NCI-H2107 treated with DMSO at 0.1 percent for 48 hours (cell line): Measurements from ENCODE around the gene CRB1.
A peak's percentile ranks its signal among the peaks of the same experiment; 100 is the strongest.
"Not testable (repeated sequence)": the region's sequence is repeated elsewhere in the genome, so short reads cannot be mapped to it uniquely, and the experiment has no call there.

Source experiments
- DNase-seq: peaks from one replicate; lab custom pipeline; 2025; ENCODE audit not compliant: unreplicated experiment; lab: John Stamatoyannopoulos, UW

CRB1 gene

DNA sequence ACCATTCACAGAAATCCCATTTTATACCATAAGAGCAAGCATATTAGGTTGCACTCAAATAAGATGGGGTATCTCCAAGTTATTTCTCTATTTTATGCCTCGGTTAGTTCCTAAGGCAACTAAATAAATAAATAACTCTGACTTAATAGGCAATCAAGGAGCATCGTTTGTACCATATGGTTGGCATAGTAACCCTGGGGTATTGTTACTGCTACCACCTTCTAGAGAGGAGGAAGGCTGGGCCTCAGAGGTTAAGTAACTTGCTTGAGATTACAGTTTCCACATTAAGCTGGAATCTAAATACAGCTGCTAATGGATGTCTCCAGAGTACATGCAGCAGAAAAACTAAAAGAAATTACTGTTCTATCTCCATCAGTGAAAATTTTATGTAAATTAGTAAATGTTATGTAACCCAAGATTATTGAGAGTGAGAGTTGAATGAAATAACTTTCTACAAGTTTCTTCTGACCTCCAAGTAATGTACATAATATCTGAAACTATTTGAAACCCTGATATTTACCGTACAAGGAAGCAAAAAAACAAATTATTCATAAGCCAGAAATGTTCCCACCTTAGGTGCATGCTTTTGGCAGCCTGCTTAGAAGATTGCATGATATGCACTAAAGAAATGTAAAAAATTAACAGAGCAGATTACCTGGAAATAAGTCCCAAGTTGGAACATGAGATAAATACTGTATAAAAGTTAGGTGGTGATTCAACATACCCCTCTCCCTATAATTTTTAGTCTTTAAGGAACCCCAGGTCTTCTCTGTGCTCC, 127.0 kb downstream of the CRB1 start:
- DNase-seq: no peak

DNA sequence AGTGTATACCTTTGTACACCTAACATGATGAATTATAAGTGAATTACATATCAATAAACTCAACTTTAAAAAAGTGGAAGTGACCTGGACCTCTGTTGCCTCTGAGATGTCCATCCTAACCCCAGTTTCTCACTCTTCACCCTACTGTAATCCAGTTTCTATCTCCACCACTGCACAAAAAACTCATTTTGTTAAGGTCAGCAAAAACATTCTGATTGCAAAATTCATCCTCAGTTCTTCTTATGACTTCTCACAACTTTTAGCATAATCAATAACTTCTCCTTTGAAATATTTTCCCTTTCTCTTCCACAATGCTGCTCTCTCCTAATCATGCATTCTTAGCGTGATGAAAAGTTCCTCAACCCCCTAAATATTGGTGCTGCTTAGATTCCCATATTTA, 129.8 kb downstream of the CRB1 start:
- no peak for DNase-seq

DNA sequence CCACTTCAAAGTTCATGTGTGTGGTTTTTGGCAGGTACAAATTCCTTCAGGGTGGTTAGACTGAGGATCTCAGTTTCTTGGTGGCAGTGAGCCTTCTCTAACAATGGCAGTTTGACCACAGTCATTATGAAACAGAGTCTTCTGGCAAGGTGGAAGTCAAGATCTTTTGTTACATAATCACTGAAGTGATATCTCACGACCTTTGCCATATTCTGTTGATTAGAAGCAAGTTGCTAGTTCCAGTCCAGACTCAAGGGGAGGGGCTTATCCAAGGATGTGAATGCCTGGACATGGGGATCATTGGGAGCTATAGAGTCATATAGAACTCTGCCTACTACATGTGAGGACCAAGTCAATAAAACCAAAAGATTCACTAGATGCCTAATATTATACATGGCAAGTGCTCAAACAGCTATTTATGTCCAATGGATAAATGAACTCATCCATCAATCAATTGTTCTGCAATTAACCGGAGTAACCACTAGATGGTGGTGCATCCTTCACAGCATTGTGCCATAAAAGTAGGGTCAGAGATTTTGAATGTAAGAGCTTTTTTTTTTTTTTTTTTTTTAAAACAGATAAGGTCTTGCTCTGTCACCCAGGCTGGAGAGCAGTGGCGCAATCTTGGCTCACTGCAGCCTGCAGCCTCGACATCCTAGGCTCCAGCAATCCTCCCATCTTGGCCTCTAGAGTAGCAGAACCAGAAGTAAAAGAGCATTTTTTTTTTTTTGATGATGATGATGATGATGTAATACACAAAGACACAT, 131.9 kb downstream of the CRB1 start:
- DNase-seq: peak; percentile 71

DNA sequence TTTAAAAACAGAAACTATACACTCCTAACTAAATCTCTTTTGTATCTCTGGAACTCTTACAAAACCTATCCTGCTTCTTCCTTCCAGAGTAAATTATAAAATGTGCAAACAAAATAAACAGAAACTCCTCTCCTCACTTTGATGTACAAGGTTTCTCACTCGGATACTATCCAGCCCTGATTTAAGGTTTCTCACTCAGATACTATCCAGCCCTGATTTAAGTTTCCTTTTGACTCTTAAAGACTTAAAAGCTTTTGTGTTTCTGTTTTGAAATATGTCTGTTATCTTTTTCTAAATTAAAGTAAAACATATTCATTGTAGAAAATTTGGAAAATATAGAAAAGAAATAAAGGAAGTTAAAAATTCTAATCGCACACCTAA, 132.5 kb downstream of the CRB1 start:
- no peak for DNase-seq

DNA sequence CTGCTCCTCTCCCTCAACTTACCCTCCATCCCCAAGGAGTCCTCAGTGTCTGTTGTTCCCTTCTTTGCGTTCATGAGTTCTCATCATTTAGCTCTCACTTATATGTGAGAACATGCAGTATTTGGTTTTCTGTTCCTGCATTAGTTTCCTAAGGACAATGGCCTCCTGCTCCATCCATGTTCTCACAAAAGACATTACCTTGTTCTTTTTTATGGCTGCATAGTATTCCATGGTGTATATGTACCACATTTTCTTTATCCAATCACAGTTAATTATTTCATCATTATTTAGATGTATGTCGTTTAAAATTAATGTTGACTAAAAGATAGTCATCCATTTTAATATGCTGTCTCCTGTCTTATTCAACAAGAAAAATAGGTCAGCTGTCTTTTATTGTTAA, 134.1 kb downstream of the CRB1 start:
- DNase-seq: no peak

DNA sequence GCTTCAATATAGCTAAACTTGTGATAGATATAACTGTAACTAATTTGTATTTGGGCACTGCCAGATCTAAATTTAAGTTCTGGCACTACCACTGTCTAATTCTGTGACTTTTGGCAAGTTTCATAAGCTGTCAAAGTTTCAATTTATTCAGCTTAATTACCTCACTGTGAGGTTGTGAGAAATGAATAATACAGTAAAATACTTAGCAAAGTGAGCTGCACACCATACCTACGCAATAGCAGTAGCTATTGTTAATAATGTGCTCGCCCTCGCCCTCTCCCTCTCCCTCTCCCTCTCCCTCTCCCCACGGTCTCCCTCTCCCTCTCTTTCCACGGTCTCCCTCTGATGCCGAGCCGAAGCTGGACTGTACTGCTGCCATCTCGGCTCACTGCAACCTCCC, 136.7 kb downstream of the CRB1 start:
- not testable (repeated sequence) for DNase-seq

DNA sequence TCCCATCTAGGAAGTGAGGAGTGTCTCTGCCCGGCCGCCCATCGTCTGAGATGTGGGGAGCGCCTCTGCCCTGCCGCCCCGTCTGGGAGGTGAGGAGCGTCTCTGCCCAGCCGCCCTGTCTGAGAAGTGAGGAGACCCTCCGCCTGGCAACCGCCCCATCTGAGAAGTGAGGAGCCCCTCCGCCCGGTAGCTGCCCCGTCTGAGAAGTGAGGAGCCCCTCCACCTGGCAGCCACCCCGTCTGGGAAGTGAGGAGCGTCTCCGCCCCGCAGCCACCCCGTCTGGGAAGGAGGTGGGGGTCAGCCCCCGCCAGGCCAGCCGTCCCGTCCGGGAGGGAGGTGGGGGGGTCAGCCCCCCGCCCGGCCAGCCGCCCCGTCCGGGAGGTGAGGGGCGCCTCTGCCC, 137.6 kb downstream of the CRB1 start:
- not testable (repeated sequence) for DNase-seq

DNA sequence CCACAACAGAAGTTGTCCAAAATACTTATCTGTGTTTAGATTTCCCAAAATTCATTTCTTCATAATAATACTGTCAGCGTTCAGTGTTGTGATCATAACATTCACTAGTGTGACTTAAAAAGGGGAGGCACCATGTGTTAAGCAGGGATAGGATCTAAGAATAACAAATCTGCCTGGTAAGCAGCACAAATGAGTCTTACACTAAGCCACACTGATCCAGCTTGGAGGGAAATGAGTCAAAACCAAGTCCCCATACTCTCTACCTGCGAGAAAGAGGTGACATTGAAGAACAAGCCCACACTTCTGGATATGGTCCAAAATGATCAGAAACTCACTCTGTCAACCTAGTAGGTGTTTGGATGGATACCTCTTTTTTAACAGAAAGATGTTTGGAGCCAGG, 145.5 kb downstream of the CRB1 start:
- no peak for DNase-seq

DNA sequence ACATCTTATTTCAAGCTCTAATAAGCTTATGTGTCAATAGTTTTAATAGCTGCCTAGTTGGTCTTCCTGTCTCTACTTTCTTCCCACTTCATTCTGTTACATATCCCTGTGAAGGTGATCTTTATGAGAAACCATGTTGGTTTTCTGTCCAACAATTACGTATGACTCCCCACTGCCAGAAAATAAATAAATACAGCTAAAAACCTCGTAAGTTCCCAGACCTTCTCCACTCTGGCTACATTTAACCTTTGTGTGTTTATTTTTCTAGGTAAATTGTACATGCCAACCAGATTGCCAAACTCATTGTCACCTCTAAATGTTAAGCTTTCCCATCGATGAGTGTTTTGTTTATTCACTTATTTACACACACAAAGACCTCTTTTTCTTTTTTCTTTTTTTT, 147.2 kb downstream of the CRB1 start:
- no peak for DNase-seq

DNA sequence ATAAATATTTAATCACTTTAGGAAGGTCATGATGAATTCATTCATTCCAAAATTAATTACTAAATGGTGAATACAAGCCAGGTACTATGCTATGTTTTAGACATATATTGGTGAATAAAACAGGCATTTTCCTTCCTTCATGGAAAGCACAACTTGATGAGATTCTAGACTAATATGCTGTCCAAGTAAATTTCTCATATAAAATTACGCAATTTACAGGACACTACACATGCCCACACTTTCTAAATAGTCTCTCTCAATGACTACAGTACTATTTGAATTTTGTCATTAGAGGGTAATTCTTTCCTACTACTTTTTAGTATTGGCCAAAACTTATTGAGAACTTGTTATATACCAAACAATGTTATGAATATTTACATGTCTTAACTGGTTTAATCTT, 150.6 kb downstream of the CRB1 start:
- no peak for DNase-seq

DNA sequence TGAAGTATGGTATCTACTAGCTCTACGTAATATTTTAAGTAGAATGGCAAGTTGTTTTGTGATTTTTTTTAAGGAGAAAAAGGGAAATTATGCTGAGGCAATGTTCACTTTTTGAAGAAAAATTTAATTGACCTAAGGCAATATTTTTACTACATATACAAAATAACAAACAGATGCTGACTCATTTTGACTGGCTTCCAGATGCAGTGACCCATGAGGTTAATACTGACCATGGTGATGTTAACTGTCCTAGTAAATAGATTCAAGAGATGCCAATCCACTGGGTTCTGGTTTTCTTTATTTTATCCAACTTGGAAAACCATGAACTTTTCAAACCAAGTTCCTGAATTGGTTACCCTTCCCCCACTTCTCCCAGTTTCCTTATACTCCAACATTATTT, 154.9 kb downstream of the CRB1 start:
- DNase-seq: no peak

DNA sequence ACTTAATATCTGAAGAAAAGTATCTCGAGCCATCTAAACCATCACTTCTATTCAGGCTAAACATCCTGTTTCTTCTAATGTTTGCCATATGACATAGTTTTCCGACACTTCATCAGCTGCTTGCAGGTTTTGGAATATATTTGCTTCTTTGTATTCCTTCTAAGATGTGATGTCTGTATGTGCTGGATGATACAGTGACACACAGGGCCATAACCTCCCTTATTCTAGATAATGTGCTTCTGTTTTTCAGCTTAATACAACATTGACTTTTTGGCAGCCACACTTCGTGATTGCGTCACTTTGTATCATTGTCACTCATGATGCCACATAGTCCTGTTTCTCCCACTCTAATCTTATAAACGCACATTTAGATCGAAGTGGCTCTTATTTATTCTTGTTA, 156.3 kb downstream of the CRB1 start:
- no peak for DNase-seq

DNA sequence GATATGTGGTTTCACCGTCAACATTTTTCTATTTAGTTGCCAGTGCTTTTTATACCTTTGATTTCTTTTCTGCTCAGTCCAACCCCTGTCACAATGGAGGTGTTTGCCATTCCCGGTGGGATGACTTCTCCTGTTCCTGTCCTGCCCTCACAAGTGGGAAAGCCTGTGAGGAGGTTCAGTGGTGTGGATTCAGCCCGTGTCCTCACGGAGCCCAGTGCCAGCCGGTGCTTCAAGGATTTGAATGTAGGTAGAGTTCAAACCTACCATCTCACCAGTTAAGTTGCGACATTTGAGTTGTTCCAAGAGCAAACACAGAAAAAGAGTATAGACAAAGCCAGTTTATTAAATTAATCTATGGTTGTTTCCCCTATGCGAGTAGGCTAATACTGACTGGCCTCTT, 161.3 kb downstream of the CRB1 start:
- no peak for DNase-seq

DNA sequence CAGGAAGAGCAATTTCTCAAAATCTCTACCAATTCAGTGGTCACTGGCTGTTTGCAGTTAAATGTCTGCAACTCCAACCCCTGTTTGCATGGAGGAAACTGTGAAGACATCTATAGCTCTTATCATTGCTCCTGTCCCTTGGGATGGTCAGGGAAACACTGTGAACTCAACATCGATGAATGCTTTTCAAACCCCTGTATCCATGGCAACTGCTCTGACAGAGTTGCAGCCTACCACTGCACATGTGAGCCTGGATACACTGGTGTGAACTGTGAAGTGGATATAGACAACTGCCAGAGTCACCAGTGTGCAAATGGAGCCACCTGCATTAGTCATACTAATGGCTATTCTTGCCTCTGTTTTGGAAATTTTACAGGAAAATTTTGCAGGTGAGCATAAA, 167.2 kb downstream of the CRB1 start:
- no peak for DNase-seq

DNA sequence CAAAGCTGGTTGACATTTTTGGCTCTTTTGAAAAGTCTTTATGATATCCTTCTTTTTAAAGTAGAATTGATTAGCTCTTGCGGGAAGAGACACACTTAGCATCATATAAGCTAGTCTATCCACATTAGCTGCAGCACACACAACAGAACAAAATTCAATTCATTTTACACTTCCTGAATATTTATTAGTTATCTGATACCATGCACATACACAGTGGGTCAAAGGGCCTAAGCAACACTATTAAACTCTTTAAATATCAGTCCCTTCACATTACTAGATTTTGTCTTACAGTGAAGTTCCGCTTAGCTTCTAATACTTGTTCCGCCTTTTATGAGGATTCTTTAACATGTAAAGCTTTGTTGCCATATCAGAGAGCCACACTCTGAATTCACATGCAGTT, 169.5 kb downstream of the CRB1 start:
- no peak for DNase-seq

DNA sequence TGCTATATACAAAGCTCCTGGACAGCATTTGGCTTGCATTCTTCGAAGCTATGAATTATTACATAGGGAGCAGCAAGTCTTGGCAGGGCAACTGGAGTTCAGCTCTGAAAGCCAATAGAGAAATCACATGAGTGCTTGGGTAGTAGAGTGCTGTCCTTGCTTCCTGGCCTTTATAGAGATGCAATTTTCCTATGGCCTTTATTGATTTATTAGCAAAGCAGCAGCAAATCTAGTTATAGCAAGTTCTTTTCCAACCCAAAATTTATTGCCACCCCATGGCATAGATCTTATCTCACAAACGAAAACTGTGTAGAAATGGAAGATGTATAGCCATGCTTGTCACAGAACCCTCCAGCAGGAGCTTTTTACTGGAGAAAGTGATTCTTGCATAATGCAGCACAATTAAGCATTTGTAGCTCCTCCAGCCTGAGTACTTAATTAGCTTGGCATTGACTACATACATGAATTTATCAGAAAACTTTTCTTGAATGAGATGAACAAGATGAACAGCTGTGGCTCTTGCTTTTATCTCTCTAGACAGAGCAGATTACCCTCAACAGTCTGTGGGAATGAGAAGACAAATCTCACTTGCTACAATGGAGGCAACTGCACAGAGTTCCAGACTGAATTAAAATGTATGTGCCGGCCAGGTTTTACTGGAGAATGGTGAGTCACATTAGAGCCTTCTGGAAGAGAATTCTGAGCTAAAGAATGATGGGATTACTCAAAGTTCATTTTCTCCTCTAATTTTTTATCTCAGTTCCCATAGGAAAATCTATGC, 170.1 kb downstream of the CRB1 start:
- DNase-seq: no peak

DNA sequence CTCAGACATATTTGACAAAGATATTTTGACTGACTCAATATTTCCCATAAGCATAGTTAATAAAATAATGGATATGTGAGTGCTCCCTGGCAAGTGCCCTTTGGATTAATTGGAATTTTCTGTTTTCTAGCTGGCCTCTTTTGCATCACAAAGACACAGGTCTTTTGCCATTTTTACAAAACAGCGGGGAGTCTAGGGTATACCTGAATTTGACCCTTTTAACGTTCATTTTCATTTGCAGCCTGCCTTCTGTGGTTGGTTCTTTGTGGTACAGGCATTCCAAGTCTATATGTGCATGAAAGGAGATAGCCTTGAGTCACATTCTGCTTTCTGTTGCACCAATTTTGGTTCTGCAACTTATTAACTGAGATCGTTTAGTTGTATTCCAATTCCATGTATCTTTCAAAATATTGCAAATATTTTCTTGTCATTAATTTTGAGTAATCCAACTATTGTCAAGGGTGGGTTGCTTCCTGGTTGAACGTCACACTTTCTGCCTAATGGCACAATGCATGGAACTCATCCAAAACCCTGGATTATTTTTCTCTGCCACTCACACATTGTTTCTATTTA, 171.7 kb downstream of the CRB1 start:
- DNase-seq: peak; percentile 88

DNA sequence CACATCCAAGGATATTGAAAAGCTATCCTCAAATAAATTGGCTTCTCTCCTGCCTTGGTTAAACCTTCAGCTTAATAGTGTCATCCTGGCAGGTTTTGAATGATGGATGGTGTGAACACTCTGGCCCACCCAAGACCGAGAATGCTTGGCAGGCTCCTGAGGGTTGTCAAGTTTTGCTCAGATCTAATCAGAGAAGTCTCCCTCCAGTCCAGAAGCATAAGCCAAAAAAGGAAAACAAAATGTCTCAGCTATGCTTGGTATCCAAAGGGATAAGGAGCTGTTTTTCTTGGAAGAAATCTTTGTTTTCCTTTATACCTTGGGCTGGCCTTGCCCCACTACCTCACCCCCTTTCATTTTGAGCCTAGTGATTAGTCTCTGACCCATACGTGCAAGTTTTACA, 172.7 kb downstream of the CRB1 start:
- no peak for DNase-seq

DNA sequence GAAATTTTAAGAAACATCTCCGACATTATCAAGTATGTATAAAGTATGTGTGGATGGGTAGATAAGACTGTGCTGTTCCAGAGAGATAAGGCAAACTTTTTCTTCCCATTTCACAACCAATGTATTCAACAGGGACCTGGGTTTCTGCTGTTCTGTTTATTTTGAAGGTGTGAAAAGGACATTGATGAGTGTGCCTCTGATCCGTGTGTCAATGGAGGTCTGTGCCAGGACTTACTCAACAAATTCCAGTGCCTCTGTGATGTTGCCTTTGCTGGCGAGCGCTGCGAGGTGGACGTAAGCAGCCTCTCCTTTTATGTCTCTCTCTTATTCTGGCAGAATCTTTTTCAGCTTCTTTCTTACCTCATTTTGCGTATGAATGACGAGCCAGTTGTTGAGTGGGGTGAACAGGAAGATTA, 174.0 kb downstream of the CRB1 start:
- DNase-seq: no peak

DNA sequence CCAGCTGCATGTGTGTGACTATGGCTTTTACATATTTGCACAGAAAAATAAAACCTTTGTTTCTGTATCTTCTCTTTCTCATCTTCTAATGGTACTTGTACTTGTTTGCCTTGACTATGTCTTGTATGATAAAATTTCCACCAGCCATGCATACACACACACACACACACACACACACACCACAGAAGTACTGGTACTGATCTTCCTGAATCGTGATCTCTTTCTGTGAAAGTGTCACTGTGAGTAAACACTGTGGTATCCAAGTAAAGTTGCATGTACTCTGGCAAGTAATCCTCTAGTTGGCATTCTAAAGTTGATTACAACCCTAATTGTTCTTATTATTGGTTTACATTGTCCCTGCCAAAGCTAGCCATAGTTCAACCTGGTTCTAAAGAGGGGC, 176.7 kb downstream of the CRB1 start:
- DNase-seq: no peak

DNA sequence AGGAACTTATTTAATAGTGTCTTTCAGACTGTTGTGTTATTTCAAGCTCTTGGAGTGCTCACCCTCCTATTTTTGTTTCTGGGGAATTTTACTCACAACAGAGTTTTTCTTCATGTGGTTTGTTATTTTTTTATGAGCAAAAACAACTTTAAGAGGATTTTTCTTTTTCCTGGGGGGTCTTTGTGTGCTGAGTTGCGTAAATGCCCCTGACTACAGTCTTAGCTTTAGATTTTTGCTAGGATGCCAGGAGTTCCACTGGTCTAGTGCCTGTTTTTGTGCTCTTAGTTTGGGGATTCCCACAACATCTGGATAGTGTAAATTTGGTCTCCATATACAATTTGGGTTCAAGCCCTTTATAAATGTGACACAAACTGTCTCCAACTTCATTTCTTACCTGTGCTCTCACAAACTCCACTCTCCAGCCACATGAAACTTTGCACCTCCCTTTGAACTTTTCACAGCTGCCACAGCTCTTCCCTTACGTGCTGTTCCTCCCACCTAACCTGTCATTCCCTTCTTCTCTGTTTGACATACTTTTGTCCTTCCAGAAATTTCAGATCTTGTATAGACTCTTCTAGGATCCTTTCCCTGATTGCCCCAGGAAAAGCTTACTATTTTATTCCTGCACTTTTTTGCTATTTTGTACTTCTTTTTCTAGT, 180.2 kb downstream of the CRB1 start:
- DNase-seq: no peak
